ENCODE results near the gene ZNF831. TPM values are rescaled to one million over a fixed set of nuclear protein-coding genes. Genes with fewer than 3 reads are reported as not detected.

ZNF831 gene
- total RNA-seq, 2 experiments from 2014 or later = 7.6 to 9.4 TPM

DNA sequence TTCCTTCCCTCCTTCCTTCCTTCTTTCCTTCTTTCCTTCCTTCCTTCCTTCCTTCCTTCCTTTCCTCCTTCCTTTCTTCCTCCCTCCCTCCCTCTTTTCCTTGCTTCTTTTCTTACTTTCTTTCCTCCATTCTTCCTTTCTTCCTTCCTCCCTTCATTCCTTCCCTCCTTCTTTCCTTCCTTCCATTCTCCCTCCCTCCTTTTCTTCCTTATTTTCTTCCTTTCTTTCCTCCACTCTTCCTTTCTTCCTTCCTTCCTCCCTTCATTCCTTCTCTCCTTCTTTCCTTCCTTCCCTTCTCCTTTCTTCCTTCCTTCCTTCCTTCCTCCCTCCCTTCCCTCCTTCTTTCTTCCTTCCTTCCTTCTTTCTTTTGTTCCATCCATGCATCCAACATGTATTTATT is 101.7 kb downstream of the ZNF831 start:
- ChIA-PET CTCF (no interaction called here), POLR2A (no interaction called here)
- Mint-ChIP-seq H3K4me3 (no peak overlapping the region), H3K27me3 (no peaks in the 10 kb centered on the region), H3K9me3 (no peaks in the 10 kb centered on the region), H3K27ac (no peak overlapping the region), H3K4me1 (ENCODE audit: low read depth) (peaks cover 16% of the 10 kb centered on the region), H3K36me3 (no peaks in the 10 kb centered on the region)
- intact Hi-C loops (cut with micrococcal nuclease) = no loop called here
- DNase-seq = no peak

DNA sequence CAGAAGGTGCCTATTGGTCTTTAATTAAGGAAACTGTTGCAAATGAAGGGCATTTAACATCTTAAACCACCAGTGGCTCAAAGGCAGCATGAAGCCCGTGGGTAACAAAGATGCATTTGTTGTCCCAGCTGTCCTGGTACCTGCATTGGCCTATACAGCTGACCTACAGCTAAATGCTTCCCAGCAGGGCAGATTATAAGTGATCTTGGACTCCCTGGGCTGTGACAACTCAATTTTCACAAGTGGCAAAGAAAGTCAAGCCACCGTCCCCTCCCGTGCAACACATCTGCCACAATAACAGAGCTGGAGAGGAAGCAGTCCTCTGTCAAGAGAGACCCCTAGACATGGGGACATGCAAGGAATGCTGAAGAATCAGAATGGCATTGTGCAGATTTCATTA is 105.2 kb downstream of the ZNF831 start:
- Mint-ChIP-seq H3K27ac (no peak overlapping the region), H3K36me3 (no peaks in the 10 kb centered on the region), H3K4me1 (ENCODE audit: low read depth) (peaks cover 18% of the 10 kb centered on the region), H3K9me3 (no peaks in the 10 kb centered on the region), H3K27me3 (no peaks in the 10 kb centered on the region), H3K4me3 (no peak overlapping the region)
- DNase-seq = no peak
- ChIA-PET CTCF (interaction anchor here (1.0 kb wide), 1 partner anchor 181 kb away, joined by 4 read pairs; no protein-coding TSS in a partner anchor), POLR2A (no interaction called here)
- intact Hi-C loops (cut with micrococcal nuclease) = loop anchor here (1.0 kb wide), 1 partner anchor 11 kb away; no protein-coding TSS in a partner anchor

DNA sequence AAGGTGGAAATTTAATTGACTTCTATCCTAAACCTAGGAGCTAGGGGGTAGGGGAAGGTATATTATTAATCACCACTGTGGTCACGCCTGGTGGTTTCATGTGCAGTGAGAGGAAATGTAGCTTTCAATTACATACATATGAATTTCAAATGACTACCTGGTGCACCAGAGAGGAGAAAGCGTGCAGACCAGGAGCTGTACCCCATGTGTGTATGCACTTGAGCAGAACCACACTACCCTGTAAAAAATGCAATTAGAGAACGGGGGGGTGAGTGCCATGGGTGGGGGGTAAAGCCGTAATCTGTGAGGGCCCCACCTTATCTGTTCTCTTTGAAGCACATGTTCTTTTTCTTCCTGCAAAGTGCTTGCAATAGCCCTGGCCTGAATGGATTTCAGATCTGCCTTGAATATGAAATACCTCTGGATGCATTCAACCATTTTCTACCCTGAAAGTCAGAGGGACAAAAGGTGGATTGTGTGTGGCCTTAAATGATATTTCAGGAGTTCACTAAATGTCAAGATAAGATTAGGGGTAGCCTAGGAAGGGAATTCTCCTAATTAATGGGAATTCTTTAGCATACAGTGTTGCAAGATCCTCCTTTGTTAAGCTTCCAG is 105.9 kb downstream of the ZNF831 start:
- intact Hi-C loops (cut with micrococcal nuclease) = loop anchor here (1.0 kb wide), 1 partner anchor 11 kb away; no protein-coding TSS in a partner anchor

DNA sequence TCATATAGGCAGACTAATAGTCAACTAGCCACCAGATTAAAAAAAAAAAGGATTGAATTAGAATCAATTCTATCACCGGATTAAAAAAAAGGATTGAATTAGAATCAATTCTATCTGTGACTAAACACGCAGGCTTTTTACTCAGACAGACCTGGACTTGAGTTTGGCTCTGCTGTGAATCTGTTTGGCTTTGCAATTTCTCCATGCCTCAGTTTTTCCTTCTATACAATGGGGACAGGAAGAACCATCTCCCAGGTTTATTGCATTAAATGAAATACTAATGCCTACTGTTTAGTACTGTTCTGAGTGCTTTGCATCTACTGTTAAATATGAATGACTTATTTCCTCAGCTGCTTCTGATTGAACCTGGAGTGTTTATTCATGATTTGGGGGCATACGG is 106.8 kb downstream of the ZNF831 start:
- ChIA-PET POLR2A (interaction anchor here (0.6 kb wide), 1 partner anchor 284 kb away, joined by 4 read pairs; no protein-coding TSS in a partner anchor), CTCF (no interaction called here)
- no peak for DNase-seq
- no peaks in the 10 kb centered on the region for H3K36me3 Mint-ChIP-seq
- H3K27ac Mint-ChIP-seq = no peak overlapping the region
- intact Hi-C loops (cut with micrococcal nuclease) = no loop called here
- no peaks in the 10 kb centered on the region for H3K27me3 Mint-ChIP-seq
- H3K4me3 Mint-ChIP-seq = no peak overlapping the region
- no peaks in the 10 kb centered on the region for H3K9me3 Mint-ChIP-seq
- H3K4me1 Mint-ChIP-seq (ENCODE audit: low read depth) = peaks cover 25% of the 10 kb centered on the region

More for the DNA sequence above, 105.9 kb downstream of the ZNF831 start:
- H3K9me3 Mint-ChIP-seq = no peaks in the 10 kb centered on the region
- peak; percentile 31 for DNase-seq
- H3K36me3 Mint-ChIP-seq = no peaks in the 10 kb centered on the region
- H3K27ac Mint-ChIP-seq = no peak overlapping the region
- peaks cover 25% of the 10 kb centered on the region for H3K4me1 Mint-ChIP-seq (ENCODE audit: low read depth)
- H3K27me3 Mint-ChIP-seq = no peaks in the 10 kb centered on the region
- ChIA-PET POLR2A (no interaction called here), CTCF (interaction anchor here (1.0 kb wide), 1 partner anchor 182 kb away, joined by 4 read pairs; no protein-coding TSS in a partner anchor)
- no peak overlapping the region for H3K4me3 Mint-ChIP-seq

DNA sequence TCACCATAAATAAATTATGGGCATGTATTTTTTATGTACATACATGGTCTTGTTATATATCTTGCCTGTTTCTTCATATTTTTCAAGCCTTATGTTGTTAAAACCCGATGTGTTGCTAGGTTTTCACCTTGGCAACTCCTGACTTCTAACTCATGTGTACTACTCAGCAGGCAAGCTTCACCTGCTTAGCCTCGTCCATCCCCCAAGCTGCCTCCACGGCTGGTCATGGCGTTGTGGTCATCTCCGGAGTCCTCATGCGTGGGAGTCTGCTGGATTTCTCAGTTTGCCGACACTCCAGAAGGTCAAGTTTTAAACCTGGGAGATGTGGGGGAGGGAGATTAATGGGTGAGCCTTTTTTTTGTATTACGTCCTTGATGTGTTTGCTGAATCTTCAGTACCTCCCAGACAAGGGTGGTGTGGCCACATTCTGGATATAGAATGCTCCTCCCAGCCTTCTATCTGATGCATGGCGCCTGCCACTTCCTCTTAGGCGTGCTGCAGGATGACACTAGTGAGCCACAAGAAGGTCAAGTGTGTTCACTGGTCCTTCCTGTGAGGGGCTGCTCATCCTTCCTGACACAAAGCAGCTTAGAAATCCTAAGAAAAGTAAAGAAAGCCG is 110.2 kb downstream of the ZNF831 start:
- no peak overlapping the region for H3K4me3 Mint-ChIP-seq
- H3K27me3 Mint-ChIP-seq = no peaks in the 10 kb centered on the region
- no peak overlapping the region for H3K27ac Mint-ChIP-seq
- H3K4me1 Mint-ChIP-seq (ENCODE audit: low read depth) = peaks cover 24% of the 10 kb centered on the region
- CTCF ChIA-PET = no interaction called here
- POLR2A ChIA-PET = no interaction called here
- no peak for DNase-seq
- no peaks in the 10 kb centered on the region for H3K36me3 Mint-ChIP-seq
- intact Hi-C loops (cut with micrococcal nuclease) = no loop called here
- no peaks in the 10 kb centered on the region for H3K9me3 Mint-ChIP-seq

DNA sequence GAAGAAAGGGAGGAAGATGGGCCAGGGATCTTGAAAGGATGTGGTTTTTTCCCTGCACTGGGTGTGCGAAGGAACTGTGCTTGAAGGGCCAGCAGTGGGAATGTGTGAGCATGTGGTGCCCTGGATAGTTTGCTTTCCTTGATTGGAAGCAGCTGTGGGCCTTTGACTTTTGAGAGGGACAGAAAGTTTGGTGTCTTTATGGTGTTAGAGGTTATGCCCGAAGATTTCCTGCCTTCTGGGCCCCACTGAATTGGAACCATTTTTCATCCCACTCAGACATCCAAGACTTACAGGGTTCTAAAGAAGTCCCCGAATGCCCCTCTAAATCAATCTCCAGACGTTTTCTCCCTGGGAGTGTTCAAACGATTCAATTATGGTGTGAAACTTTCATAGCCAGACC is 113.3 kb downstream of the ZNF831 start:
- intact Hi-C loops (cut with micrococcal nuclease) = no loop called here
- Mint-ChIP-seq H3K4me1 (ENCODE audit: low read depth) (peaks cover 14% of the 10 kb centered on the region), H3K27ac (no peak overlapping the region), H3K27me3 (no peaks in the 10 kb centered on the region), H3K4me3 (no peak overlapping the region), H3K36me3 (no peaks in the 10 kb centered on the region), H3K9me3 (no peaks in the 10 kb centered on the region)
- ChIA-PET POLR2A (no interaction called here), CTCF (interaction anchor here (1.5 kb wide), 1 partner anchor 9 kb away, joined by 4 read pairs; no protein-coding TSS in a partner anchor)
- DNase-seq = no peak

DNA sequence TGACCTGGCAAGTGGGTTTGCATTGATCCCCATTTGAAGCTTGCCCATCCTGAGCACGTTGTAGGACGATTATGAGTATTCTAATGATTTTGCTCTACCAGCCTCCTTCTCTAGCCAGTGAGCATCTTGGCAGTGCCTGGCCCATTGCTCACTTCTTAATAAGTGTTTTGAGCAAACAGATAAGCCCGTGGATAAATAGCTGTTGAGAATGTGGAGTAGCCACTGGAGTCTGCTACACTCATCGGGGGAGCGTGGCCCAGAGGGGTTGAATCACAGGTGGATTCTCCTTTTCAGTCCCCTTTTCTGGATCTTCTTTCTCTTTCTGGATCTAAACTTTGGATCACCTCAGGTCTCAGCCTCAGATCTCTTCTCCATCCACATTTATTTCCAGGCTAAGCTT is 120.8 kb downstream of the ZNF831 start:
- intact Hi-C loops (cut with micrococcal nuclease) = no loop called here
- H3K4me3 Mint-ChIP-seq = no peak overlapping the region

DNA sequence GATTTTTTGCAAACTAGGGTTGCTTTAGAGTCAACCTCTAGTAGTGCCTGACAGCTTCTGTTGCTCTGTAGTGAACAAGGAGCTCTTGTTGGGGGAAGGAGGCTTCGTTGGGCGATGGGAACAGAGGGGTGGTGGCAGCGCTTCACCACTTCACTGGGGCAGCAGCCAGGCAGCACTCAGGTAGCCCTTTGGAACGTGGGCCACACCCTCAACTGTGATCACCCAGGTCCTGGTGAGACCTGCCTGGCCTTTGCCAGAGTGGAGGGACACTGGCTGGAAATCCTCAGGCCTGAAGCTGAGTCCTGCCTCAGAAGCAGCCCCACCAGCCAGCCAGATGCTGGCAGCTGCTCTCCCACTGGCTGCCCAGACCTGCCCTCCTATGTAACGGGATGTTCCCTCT is 126.4 kb downstream of the ZNF831 start:
- CTCF ChIA-PET = no interaction called here
- intact Hi-C loops (cut with micrococcal nuclease) = no loop called here
- H3K27ac Mint-ChIP-seq = no peak overlapping the region
- no peak overlapping the region for H3K4me3 Mint-ChIP-seq
- DNase-seq = no peak
- no peaks in the 10 kb centered on the region for H3K36me3 Mint-ChIP-seq
- H3K9me3 Mint-ChIP-seq = no peaks in the 10 kb centered on the region
- peaks cover 6% of the 10 kb centered on the region for H3K27me3 Mint-ChIP-seq
- H3K4me1 Mint-ChIP-seq (ENCODE audit: low read depth) = no peaks in the 10 kb centered on the region
- POLR2A ChIA-PET = no interaction called here

More for the DNA sequence above, 120.8 kb downstream of the ZNF831 start:
- H3K36me3 Mint-ChIP-seq = no peaks in the 10 kb centered on the region
- H3K9me3 Mint-ChIP-seq = no peaks in the 10 kb centered on the region
- H3K27ac Mint-ChIP-seq = no peak overlapping the region
- CTCF ChIA-PET = no interaction called here
- no peaks in the 10 kb centered on the region for H3K4me1 Mint-ChIP-seq (ENCODE audit: low read depth)
- DNase-seq = no peak
- POLR2A ChIA-PET = no interaction called here
- H3K27me3 Mint-ChIP-seq = no peaks in the 10 kb centered on the region

DNA sequence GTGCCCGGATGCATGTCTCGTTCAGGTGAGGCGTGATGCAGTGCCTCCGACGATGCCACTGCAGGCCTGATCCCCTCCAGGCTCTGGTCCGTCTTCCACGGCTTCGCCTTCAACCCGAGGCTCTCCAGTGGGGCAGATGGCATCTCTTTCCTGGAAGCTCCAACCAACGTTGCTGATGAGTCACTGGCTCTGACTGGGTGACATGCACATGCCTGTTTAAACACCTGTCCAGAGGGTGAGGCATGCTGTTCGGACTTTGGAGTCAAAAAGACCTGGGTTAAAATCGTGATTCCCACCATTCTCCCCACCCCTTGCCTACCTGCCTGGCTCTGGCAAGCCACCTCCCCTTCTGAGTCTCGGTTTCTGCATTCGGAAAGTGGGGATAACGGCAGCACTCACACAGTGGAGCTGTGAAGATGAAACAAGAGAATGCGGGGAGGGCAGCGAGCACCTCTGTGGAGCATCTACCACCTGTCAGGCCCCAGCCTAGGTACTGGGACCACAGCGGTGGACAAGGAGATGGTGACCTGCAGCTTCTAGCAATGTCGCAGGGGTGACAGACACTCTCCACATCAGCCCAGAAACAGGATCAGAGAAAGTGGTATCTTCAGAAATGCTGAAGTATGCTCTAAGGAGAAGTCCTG is 128.2 kb downstream of the ZNF831 start:
- Mint-ChIP-seq H3K4me3 (no peak overlapping the region), H3K27me3 (peaks cover 9% of the 10 kb centered on the region), H3K36me3 (no peaks in the 10 kb centered on the region), H3K9me3 (no peaks in the 10 kb centered on the region), H3K4me1 (ENCODE audit: low read depth) (no peaks in the 10 kb centered on the region), H3K27ac (no peak overlapping the region)
- CTCF ChIA-PET = no interaction called here
- DNase-seq = no peak
- POLR2A ChIA-PET = no interaction called here
- intact Hi-C loops (cut with micrococcal nuclease) = no loop called here

DNA sequence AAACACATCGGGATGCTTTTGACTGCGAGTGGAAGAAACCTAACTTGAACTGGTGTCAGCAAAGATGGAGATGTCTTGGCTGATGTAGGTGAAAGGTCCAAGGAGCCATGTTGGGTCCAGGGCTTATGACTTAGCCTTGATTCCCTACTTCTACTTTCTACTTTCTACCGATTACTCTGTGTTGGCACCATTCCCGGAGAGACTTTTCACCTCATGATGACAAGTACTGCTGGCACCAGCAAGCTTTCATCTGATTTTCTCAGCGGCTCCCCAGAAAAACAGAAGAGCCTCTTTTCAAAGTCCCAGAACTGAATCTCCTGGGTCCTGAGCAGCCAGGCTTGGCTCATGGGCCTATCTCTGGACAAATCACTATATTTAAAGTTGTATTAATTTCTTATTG is 131.9 kb downstream of the ZNF831 start:
- Mint-ChIP-seq H3K4me1 (ENCODE audit: low read depth) (peaks cover 3% of the 10 kb centered on the region), H3K9me3 (no peaks in the 10 kb centered on the region), H3K36me3 (no peaks in the 10 kb centered on the region), H3K27me3 (peaks cover 23% of the 10 kb centered on the region), H3K27ac (no peak overlapping the region), H3K4me3 (no peak overlapping the region)
- intact Hi-C loops (cut with micrococcal nuclease) = no loop called here
- CTCF ChIA-PET = no interaction called here
- DNase-seq = no peak
- POLR2A ChIA-PET = no interaction called here

DNA sequence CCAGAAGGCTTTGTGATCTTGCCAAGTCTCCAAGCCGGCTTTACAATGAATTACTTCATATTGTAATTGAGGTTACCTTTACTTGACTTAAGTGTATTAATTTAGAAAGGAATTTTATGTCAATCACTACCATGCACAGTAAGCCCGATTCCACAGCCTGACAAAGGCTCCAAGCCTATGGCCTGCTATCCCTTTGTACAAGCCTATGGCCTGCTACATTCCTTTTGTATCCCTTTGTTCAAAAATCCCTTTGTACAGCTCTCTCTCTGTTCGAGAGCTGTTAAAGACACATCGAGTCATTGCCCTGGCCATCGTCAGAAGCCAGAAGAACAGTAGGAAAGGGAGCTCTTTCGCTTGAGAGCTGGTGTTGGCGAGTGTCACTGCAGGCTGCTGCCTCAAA is 134.1 kb downstream of the ZNF831 start:
- Mint-ChIP-seq H3K36me3 (no peaks in the 10 kb centered on the region), H3K27ac (no peak overlapping the region), H3K4me3 (no peak overlapping the region), H3K4me1 (ENCODE audit: low read depth) (peaks cover 3% of the 10 kb centered on the region), H3K27me3 (peaks cover 34% of the 10 kb centered on the region), H3K9me3 (no peaks in the 10 kb centered on the region)
- CTCF ChIA-PET = no interaction called here
- POLR2A ChIA-PET = no interaction called here
- intact Hi-C loops (cut with micrococcal nuclease) = no loop called here
- DNase-seq = no peak

DNA sequence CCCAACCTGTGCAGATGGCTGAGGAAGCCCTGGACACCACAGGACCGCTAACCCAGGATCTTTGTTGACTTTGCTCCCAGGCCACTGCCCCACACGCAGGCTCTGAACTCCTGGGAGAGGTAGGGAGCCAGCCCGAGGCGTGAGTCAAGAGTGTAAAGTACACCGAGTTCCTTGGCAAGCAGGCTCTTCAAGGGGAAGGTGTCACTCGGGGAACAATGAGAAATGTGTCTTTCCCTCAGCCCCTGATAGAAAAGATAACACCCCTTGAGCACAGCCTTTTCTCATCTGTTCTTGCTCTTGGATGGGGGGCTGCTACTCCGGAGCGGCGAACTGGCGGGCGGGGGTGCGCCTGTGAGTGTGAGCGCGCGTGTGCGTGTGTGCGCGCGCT is 136.3 kb downstream of the ZNF831 start:
- no peak overlapping the region for H3K4me3 Mint-ChIP-seq
- CTCF ChIA-PET = interaction anchor here (1.3 kb wide), 1 partner anchor 78 kb away, joined by 3 read pairs; no protein-coding TSS in a partner anchor
- peaks cover 41% of the 10 kb centered on the region for H3K27me3 Mint-ChIP-seq
- no peaks in the 10 kb centered on the region for H3K9me3 Mint-ChIP-seq
- POLR2A ChIA-PET = no interaction called here
- peaks cover 3% of the 10 kb centered on the region for H3K4me1 Mint-ChIP-seq (ENCODE audit: low read depth)
- no peak overlapping the region for H3K27ac Mint-ChIP-seq
- H3K36me3 Mint-ChIP-seq = no peaks in the 10 kb centered on the region
- intact Hi-C loops (cut with micrococcal nuclease) = no loop called here
- DNase-seq = no peak

All from activated CD4-positive, alpha-beta memory T cell treated with anti-CD3 and anti-CD28 coated beads for 36 hours (primary cell).